ENCODE data around the gene THAP5.

GRCh38 chr7:108580298-108580697, 10.8 kb upstream of the THAP5 start:
- TF ChIP-seq POLR2A (IDR thresholded peaks at IDR 0.05; ENCODE audit: low read depth, low read length) = no peak
- no peak for TF ChIP-seq POLR2AphosphoS5 (IDR thresholded peaks at IDR 0.05; ENCODE audit: low read depth, low read length)
- no peak for TF ChIP-seq TAF1 (IDR thresholded peaks at IDR 0.05; ENCODE audit: low read depth, low read length)

Data from GM12891 (cell line).